ENCODE data around the gene NECTIN4. TPM values are rescaled to one million over a fixed set of nuclear protein-coding genes. Genes with fewer than 3 reads are reported as not detected.

The NECTIN4 gene
- total RNA-seq, 1 donor = not detected

- H3K4me3 ChIP-seq (ENCODE audit: low read depth, low read length) = no peak overlapping the region
- DNase-seq (ENCODE audit: low read depth) = no peak
- TF ChIP-seq, protein P1, sequence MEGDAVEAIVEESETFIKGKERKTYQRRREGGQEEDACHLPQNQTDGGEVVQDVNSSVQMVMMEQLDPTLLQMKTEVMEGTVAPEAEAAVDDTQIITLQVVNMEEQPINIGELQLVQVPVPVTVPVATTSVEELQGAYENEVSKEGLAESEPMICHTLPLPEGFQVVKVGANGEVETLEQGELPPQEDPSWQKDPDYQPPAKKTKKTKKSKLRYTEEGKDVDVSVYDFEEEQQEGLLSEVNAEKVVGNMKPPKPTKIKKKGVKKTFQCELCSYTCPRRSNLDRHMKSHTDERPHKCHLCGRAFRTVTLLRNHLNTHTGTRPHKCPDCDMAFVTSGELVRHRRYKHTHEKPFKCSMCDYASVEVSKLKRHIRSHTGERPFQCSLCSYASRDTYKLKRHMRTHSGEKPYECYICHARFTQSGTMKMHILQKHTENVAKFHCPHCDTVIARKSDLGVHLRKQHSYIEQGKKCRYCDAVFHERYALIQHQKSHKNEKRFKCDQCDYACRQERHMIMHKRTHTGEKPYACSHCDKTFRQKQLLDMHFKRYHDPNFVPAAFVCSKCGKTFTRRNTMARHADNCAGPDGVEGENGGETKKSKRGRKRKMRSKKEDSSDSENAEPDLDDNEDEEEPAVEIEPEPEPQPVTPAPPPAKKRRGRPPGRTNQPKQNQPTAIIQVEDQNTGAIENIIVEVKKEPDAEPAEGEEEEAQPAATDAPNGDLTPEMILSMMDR (IDR thresholded peaks at IDR 0.05; ENCODE audit: insufficient read depth, low read length) = no peak
Measured at GRCh38 chr1:161077426-161077825, 11.9 kb downstream of the NECTIN4 start.

DNA sequence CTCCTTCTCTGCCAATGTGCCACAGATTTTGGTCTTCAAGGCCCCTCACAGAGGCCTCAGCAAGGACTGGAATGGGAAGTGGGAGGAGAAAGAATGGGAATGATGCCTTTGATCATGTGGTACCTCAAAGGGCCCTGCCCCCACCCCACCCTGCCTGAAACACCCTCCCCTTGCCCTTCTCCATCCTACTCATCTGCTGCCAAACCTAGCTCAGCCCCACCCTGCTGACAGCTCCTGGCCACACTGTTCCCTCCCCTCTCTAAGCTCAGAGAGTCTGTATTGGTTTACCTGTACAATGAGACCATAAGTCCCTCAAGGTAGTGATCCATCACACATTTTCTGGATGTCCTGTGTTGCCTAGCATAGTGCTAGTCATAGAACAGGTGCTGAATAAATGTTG lies 12.9 kb downstream of the NECTIN4 start:
- H3K4me3 ChIP-seq (ENCODE audit: low read depth, low read length) = no peak overlapping the region
- TF ChIP-seq, protein P1 (IDR thresholded peaks at IDR 0.05; ENCODE audit: insufficient read depth, low read length) = no peak
- no peak for DNase-seq (ENCODE audit: low read depth)

GRCh38 chr1:161074676-161075368 lies 14.5 kb downstream of the NECTIN4 start:
- DNase-seq (ENCODE audit: low read depth) = no peak
- TF ChIP-seq, protein P1 (IDR thresholded peaks at IDR 0.05; ENCODE audit: insufficient read depth, low read length) = no peak
- H3K4me3 ChIP-seq (ENCODE audit: low read depth, low read length) = no peak overlapping the region

DNA sequence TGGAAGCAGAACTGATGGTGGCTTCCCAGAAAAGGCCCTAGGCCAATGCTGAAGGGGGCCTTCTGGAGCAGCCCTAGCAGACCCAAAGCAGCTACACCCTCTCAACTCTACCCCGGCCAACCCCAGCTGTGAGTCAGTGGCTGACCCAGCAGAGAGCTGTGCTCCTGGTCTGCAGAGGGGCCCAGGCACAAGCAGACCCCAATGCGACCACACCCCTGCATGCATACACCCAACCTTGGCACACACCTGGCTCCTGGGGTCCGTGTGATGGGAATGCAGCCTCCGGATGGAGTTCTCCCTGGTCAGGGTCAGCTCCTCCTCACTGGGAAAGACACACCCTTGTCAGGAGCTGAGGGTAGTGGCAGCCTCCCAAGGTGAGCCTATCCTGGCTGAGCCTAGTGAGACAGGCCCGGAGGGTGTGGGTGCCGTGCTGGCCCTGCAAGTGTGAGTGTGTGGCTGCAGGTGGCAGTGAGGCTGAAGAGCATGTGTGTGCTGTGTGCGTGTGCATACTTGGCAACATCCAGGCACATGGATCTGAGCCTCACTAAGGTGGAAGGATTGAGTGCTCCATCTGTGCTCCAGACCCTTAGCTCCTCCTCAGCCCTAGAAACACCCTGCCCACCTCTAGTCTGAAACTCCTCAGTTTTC lies 15.8 kb downstream of the NECTIN4 start:
- no peak overlapping the region for H3K4me3 ChIP-seq (ENCODE audit: low read depth, low read length)
- DNase-seq (ENCODE audit: low read depth) = no peak
- TF ChIP-seq, protein P1 (IDR thresholded peaks at IDR 0.05; ENCODE audit: insufficient read depth, low read length) = no peak

GRCh38 chr1:161072751-161073449 lies 16.5 kb downstream of the NECTIN4 start:
- TF ChIP-seq, protein P1 (IDR thresholded peaks at IDR 0.05; ENCODE audit: insufficient read depth, low read length) = no peak
- no peak for DNase-seq (ENCODE audit: low read depth)
- H3K4me3 ChIP-seq (ENCODE audit: low read depth, low read length) = no peak overlapping the region

- peak; percentile 69 for DNase-seq (ENCODE audit: low read depth)
- TF ChIP-seq, protein P1 (IDR thresholded peaks at IDR 0.05; ENCODE audit: insufficient read depth, low read length) = peak; percentile 72
- no peak overlapping the region for H3K4me3 ChIP-seq (ENCODE audit: low read depth, low read length)
Measured at GRCh38 chr1:161071886-161072371, 17.4 kb downstream of the NECTIN4 start.
